Stimulated activated CD4-positive, alpha-beta T cell treated with anti-CD3 and anti-CD28 coated beads, Interleukin-15, amount 100 ng/mL, for 1 hour (primary cell): ENCODE data around the gene FBXO28.

Experiments used
- DNase-seq, 2 donors: peaks; one replicate each; pipeline ENCODE4 v3.0.0-alpha.2; 2020; ENCODE audit warnings: low read depth in 1 of 2, low spot score in 1 of 2

The FBXO28 gene

DNA sequence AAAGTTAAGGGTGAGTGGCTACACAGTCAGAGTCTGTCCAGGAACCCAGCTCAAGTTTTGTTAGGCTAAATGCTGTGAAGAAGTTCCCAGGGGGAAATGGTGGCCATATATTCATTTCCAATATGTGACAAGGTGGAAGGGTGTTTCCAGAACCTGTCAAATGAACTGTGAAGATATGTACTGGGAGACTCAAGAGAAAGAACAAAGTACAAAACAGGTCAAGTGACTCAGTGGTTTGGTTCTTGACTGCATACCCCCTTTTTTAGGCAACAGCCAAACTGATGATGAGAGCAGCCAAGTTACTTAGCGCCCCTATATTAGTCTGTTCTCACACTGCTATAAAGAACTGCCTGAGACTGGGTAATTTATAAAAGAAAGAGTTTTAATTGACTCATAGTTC, 18.6 kb upstream of the FBXO28 start:
- DNase-seq, result no peak

DNA sequence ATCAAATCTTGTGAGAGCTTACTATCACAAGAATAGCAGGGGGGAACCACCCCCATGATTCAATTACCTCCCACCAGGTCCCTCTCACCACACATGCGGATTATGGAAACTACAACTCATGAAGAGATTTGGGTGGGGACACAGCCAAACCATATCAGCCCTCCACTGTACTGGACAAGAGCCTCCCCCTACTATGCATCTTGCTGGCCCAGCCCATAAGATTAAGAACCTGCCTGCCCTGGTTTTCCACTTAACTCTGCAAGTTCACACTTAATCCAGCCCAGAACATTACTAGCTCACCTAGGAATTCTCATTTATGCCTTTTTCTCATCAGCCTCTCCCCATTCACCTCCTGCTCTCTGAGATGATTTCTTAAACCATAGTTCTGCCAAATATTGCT, 18.0 kb upstream of the FBXO28 start:
- no peak for DNase-seq

DNA sequence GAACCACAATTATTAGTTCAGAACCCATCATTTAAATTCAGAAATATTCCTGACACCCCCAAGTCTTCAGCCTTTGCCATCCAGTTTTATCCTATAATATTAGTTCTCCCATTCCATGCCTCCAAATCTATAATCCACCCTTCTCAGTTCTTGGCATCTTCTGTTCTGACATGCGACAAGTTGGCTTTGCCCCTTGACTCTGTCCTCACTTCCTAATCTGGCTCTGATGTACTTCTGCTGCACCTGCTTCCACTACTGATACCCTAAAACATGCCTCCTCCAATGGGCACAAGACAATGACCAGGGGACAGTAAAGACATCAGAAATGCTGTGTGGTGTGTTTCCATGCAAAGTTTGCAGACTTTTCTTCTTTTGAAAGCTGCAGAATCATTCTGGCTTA, 17.1 kb upstream of the FBXO28 start:
- no peak for DNase-seq

- no peak for DNase-seq
Measured at GRCh38 chr1:224098007-224098406, 15.9 kb upstream of the FBXO28 start.

- no peak for DNase-seq
Measured at GRCh38 chr1:224106568-224107281, 7.2 kb upstream of the FBXO28 start.

DNA sequence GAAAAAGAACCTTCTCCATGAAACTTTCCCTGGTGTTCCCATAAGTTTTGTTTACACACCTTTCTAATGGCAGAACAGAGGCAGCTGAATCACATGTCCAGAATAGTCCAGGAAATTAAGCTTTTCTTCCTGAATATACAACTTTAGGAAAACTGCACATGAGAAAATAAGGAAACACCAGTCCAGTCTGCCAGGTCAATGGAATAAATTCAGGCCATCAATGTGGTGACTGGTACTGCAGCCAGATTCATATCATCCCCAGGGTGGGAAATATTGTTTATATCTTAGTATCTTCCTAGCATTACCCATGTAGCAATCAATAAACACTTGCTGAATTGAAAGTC, 6.7 kb upstream of the FBXO28 start:
- DNase-seq, result no peak

DNA sequence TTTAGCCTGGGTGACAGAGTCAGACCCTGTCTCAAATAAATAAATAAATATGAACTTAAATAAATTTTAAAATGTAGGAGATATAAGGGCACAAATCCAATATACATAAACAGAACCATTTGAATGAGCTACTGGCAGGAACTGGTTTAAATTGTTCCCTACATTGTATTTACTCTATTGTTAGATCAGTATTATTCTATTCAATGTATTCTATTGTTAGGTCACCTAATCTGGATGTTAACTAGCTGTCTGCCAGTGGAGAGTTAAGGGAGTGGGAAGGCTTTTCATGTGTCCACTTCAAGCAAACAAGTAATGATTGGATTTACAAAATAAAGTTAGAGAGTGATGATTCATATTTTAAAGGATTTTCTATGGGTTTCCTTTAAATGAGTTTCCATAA, 4.9 kb upstream of the FBXO28 start:
- DNase-seq, result no peak

GRCh38 chr1:224109981-224110380, 3.9 kb upstream of the FBXO28 start:
- no peak for DNase-seq

DNA sequence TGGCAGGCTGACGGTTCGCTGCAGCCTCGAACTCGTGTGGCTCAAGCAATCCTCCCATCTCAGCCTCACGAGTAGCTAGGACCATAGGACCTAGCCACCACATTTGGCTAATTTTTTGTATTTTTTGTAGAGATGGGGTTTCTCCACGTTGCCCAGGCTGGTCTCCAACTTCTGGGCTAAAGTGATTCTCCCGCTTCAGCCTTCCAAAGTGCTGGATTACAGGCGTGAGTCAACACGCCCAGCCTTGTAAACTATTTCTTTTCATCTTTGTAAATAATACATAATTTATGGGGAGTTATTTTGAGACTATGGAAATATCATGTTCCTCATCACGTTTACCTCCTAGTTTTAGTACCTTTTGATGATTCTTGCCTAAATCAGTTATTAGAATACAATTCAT, 906 bp upstream of the FBXO28 start:
- DNase-seq, result no peak

DNA sequence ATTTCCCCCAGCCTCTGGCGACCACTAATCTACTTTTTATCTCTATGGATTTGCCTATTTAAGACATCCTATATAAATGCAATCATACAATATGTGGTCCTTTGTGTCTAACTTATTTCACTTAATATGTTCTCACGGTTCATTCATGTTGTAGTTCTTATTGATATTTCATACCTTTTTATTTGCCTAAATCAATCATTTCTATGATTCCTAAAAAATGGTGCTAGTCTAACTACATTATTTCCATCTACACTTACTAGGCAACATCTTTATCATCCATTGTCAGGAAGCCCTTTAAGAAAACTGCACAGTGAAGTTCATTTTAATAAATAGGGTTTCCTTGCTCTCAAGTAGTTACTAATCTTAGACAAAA, 380 bp upstream of the FBXO28 start:
- DNase-seq, result no peak

DNA sequence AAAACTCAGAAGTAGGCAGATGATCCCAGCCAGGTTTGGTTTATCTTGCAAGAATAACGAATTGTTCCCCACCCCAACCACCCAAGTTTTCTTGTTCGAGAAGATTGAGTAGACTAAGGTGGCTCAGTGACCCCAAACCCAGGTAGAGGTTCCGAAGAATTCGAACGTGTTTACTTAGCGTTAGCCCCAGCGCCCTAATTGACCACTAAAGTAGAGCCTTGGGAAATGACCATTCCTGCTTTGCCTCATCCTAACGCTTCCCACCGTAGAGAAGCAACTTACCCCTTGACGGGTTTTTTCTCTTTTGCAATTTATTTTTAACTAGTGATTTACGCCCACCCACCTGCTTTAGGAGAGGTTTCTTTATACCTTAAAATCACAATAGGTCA, 870 bp downstream of the FBXO28 start:
- DNase-seq, result no peak

- no peak for DNase-seq
Measured at GRCh38 chr1:224116131-224116530, 2.2 kb downstream of the FBXO28 start.

DNA sequence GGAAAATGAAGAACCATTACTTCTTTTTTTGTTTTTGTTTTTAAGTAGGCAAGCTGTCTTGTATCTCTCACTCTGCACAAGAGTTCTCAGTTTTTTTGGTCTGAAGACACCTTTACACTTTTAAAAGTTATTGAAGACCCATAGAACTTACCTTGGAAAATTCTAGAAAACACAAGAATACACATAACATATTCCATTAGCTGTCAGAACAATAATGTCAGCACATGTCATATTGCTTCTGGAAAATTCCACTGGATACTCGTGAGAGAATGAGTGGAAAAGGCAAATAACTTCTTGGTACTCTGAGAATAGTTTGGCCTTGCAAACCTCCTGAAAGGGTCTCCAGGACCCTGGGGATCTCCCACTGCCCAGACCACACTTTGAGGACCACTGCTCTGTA, 4.8 kb downstream of the FBXO28 start:
- DNase-seq, result no peak

DNA sequence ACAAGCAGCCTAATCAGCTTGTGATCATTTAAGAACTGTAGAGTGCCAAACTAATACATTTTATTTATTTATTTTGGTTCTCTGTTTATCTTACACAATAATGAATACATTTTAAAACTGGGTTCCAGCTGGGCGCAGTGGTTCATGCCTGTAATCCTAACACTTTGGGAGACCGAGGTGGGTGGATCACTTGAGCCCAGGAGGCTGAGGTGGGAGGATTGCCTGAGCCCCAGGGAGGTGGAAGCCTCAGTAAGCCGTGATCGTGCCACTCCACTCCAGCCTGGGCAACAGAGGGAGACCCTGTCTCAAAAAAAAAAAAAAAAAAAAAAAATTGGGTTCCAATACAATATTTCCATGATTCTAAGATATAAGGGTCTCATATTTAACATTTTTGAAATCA, 9.2 kb downstream of the FBXO28 start:
- DNase-seq, result no peak

- DNase-seq, result no peak
Measured at GRCh38 chr1:224124220-224124619, 10.3 kb downstream of the FBXO28 start.

DNA sequence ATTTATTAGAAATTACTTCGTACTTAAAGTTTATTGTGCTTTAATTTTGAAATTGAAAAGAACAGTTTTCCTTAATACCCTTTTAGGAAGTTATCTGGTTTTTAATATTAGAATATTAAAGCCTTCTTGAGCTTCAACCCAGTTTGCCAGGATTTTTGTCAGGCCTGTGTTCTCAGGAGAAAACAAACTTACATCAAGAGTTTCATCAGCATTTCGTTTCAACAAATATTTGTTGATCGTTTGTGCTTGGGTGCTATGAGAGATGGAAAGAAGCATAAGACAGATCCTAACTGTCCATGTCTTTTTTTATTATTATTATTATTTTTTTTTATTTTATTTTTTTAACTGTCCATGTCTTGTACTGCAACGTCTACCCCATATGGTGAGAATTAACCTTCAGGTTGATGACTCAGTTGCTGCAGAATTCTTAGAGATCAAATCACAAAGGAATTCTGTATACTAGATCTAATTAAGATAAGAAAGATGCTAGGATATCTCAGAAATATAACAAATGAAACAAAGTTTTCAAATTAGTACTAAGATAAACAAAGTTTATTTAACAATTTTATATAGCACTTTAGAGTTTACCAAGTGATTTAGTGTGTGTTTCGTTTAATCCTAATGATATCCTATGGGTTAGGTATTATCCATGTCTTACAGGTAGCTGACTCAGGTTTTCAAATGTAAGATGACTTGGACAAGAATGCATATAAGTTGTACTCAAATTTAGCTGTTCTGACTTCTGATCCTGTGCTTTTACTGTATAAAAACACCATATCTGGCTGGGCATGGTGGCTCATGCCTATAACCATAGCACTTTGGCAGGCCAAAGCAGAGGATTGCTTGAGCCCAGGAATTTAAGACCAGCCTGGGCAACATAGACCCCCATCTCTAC, 14.3 kb downstream of the FBXO28 start:
- DNase-seq, result no peak

DNA sequence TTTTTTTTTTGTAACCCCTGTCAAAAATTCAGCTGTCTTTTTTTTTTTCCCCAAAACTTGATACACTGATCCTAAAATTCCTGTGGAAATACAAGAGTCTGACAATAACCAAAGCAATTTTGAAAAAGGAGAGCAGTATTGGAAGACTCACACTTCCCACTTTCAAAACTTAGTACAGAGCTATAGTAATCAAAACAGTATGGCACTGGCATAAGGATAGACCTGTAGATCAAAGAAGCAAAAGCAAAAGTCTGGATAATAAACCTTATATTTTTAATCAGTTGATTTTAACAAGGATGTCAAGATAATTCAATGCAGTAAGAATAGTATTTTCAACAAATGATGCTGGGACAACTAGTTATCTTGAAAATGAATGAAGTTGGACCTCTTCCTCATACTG, 17.3 kb downstream of the FBXO28 start:
- DNase-seq, result no peak

DNA sequence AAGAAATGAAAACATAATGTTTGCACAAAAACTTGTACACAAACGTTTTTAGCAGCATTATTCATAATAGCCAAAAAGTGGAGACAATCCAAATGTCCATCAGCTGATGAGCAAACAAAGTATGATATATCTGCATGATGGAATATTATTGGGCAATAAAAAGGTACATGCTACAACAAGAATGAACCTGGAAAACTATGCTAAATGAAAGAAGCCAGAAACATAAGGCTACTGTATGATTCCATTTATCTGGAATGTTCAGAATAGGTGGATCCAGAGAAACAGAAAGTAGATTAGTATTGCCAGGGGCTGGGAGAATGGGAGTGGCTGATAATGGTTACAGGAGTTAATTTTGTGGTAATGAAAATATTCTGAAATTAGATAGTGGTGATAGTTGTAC, 19.0 kb downstream of the FBXO28 start:
- no peak for DNase-seq

- DNase-seq, result no peak
Measured at GRCh38 chr1:224133741-224134299, 19.9 kb downstream of the FBXO28 start.

DNA sequence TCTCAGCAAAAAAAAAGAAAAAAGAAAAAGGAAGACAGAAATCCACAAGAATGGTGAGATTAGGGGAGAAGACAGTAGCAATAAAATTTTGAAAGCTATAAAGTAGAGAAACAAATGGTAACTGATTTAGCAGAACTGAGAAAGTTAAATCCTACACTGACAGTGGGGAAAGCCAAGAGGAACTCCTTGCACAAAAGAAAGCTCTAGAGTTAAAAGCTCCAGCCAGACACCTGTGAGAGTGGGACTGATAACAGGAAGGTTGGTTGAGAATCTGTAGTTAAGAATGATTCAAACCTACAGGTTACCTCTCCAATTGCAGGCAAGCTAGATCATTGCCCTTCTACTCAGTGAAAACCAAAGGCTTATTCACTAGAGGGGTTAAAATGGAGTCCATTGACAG, 23.6 kb downstream of the FBXO28 start:
- DNase-seq, result no peak

- no peak for DNase-seq
Measured at GRCh38 chr1:224138198-224138597, 24.3 kb downstream of the FBXO28 start.

- no peak for DNase-seq
Measured at GRCh38 chr1:224141693-224142092, 27.8 kb downstream of the FBXO28 start.

GRCh38 chr1:224149709-224150108, 35.8 kb downstream of the FBXO28 start:
- DNase-seq, result no peak
